ENCODE measurements around the gene GPR37L1. TPM values are rescaled to one million over a fixed set of nuclear protein-coding genes. Genes with fewer than 3 reads are reported as not detected.

Gene GPR37L1
- total RNA-seq, 4 donors from 2014 or later, result 0.16 TPM; not detected in 3

DNA sequence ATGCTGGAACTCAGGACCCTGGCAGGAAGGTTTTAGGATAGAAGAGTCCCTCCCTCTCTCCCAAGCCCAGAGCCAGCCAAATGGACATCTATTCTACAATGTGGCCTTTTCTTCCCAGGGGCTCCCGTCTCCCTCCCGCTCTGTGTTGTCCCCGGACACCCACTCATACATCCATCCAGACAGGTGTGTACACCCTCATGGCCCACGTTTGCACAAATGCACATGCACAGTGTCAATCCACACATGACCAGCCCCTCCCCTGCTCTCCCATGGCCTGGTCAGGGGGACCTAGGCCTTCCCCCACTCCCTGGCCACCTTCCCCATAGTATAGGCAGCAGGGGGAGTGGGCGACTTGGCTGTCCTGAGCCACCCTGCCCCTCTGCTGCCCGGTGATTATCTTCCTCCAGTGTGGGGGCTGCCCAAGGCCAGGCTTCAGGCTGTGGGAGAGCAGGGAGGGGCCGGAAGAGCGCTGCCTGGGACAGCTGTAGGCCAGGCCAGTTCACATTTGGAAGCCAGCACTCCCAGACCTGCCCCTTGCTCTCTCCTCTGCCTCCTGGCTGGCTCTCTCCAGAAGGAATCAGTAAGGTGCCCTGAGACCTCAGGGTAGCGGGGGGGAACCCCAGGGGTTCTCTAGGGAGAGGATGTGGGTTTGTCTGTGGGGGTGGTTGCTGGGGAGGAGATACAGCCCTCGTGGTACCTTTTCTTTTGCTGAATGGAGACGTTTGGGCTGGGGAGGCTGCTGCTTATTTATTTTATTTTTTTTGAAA lies 41.7 kb downstream of the GPR37L1 start:
- TF ChIP-seq, protein P1, sequence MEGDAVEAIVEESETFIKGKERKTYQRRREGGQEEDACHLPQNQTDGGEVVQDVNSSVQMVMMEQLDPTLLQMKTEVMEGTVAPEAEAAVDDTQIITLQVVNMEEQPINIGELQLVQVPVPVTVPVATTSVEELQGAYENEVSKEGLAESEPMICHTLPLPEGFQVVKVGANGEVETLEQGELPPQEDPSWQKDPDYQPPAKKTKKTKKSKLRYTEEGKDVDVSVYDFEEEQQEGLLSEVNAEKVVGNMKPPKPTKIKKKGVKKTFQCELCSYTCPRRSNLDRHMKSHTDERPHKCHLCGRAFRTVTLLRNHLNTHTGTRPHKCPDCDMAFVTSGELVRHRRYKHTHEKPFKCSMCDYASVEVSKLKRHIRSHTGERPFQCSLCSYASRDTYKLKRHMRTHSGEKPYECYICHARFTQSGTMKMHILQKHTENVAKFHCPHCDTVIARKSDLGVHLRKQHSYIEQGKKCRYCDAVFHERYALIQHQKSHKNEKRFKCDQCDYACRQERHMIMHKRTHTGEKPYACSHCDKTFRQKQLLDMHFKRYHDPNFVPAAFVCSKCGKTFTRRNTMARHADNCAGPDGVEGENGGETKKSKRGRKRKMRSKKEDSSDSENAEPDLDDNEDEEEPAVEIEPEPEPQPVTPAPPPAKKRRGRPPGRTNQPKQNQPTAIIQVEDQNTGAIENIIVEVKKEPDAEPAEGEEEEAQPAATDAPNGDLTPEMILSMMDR (IDR thresholded peaks at IDR 0.05; ENCODE audit: low read depth), result no peak

DNA sequence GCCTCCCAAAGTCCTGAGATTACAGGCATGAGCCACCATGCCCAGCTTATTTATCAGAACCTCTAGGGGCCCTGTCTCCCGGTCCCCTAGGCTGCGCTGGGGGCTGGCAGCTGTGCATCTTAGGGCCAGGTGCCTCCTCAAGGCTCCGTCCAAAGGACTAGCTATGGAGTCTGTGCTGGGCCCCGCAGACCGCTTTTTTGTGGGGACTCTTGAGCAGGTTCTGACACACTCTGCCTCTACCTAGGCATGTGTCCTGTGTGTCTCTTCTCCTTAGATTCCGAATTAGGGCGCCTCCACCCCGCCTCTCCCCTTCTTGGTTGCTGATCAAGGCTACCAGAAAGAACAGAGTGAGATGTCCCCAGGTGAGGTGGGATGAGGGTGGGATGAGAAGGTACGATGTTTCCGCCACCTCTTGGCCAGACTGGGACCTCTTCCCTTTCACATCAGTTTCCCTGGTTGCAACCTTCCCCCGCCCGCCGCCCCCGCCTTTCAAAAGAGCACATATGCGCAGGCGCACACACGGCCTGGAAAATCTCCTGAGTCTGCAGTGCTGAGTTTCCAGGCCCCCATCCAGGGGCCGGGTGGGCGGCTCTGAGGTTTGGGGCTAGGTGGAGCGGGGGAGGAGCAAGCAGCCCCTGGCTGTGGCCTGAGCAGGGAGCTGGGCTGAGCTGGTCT lies 42.7 kb downstream of the GPR37L1 start:
- TF ChIP-seq, protein P1 (IDR thresholded peaks at IDR 0.05; ENCODE audit: low read depth), result no peak

DNA sequence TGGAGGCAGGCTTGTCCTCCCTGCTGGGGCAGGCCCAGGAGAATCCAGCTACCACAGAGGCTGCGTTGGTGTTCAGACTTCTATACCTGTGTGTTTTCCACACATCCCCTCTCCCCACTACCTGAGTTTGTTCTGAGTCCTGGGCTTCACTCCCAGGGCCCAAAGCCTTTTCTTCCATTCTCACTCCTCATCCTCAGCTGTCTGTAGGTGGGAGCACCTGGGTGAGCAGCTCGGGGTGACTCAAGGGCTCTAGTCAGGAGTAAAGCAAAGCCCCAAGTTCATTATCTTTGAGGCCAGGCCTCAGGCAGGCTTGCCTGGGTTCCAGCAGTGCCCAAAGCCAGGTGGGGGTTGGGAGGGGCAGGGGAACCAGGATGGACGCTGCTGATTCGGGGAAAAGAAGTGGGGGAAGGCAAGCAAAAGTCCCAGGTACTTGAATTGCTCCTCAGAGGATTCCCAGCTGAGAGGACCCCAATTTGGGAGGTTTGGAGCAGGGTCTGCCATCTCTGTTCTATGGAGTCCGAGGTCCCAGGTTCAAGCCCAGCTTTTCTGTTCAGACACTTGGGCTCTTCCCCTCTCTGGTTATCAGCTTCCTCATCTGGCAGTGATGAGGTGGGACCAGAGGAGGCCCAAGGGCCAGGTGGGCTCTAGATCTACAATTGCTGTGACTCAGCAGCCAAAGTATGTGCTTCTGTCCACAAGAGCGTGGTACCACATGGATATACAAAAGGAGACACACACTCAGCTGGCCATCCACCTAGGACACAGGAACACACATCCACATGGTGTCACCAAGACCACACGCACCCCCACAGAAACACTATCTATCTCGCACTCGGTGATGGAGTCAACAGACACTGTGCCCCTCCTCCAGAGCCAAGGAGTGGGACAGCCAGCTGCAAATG lies 43.5 kb downstream of the GPR37L1 start:
- TF ChIP-seq, protein P1 (IDR thresholded peaks at IDR 0.05; ENCODE audit: low read depth), result no peak

DNA sequence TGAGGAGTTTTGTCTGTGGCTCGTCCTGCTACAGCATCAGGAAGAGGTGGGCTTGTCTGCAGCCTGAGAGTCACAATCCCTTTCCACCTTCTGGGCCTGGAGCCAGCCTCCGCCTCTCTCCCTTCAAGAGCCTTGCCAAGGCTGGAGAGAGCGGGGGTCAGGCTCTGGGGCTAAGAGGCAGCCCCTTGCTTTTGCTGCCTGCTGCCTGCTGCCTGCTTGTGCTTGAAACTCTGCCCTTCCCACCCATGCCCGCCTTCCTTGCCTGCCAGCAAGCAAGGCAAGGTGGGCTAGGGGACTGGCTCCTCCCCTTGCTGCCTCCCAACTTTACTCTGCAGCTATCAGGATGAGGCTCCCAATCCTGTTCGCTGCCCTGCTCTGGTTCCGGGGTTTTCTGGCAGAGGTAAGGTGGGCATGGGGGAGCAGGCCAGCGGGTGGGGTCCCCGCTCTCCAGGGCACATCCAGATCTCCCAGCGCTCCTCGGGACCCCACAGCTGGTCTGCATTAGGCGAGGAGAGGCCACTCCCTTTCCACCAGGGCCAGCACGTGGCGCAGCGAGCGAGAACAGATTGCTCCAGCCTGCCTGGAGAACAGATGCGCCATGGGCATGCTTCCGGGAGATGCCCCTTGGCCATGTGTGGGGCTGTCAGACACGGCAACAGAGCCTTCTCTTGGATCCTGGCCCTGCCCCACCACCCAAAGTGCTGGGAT lies 45.1 kb downstream of the GPR37L1 start:
- TF ChIP-seq, protein P1 (IDR thresholded peaks at IDR 0.05; ENCODE audit: low read depth), result no peak

DNA sequence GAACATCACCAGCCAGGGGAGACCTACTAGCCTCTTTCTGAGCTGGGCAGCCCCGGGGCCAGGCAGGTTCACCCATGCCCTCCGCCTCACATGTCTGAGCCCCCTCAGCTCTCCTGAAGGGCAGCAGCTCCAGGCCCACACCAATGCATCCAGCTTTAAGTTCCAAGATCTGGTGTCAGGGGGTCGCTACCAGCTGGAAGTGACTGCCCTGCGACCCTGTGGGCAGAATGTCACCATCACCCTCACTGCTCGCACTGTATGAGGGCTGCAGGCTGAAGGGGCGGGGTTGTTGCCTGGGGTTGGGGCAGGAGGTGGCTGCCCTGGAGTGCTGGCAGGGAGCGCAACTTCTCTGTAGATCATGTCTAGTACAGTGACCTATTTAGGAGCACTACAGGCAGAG lies 46.1 kb downstream of the GPR37L1 start:
- TF ChIP-seq, protein P1 (IDR thresholded peaks at IDR 0.05; ENCODE audit: low read depth), result no peak

DNA sequence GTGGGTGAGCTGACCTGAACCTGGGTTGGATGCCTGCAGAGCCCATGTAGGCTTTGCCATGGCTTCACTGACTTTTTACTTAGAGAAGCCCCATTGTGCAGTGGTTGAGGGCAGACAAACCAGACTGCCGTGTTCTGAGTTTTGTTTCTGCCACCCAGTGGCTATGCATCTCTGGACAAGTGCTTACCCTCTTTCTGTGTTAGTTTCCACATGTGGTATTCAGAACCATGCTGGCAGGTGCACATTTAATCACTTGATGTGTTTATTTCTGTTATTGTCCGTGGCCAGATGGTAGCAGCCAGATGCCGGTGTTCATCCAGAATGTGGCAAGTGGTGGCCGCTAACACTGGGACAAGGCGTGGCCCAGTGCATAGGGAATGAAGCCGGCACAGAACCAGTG lies 48.0 kb downstream of the GPR37L1 start:
- TF ChIP-seq, protein P1 (IDR thresholded peaks at IDR 0.05; ENCODE audit: low read depth), result no peak
